ENCODE results near the gene RNASE8.

DNA sequence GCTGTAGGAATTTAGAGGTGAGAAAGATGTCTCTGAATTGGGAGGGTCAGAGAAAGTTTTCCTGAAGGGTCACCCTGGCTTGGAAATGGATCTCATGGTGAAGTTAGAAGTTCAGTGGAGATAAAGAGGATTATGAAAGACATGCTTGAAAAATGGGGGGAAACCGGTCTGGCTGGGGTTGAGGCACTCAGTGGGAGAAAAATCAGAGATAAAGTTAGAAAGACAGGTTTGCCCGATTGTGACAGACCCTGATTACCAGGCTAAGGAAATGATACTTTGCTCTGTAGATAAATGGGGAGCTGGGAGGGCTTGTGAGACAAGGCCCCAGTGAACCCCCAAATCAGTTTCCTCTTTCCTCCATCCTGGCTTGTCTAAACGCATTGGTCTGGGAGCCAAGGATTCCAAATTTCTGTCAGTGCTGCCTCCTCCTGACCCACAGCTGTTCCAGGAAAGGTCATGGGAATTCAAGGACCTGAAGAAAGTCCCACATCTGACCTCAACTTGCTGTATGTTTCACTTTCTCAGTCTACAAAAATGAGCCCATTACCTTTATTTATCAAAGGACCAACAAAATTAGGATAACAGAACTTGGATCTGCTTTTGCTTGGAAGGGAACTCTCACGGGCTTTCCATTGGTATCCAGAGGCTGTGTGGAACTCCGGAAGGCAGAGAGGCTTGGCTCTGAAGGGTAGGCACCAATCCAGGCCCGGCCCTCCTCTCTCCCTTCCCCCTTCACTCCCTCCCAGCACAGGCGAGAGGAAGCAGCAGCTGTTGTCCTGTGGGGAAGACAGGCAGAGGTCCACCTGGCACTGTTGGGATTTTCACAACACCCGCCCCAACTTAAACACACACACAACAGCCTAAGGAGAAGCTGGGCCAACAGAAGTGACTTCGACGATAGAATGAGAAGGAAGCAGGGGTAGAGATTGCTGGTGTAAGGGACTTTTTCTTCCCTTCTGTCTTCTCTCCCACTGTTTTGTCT is 18.9 kb upstream of the RNASE8 start:
- TF ChIP-seq POLR2AphosphoS5 (IDR thresholded peaks at IDR 0.05; ENCODE audit: low read depth, low read length) (no peak), POLR2A (IDR thresholded peaks at IDR 0.05; ENCODE audit: low read depth, low read length) (no peak)
